G401 (cell line): ENCODE measurements around the gene SH3GL1. TPM values are rescaled to one million over a fixed set of nuclear protein-coding genes. Genes with fewer than 3 reads are reported as not detected.
A peak's percentile ranks its signal among the peaks of the same experiment; 100 is the strongest.

Experiments used
- DNase-seq: peaks from one replicate; pipeline ENCODE4 v3.0.0-alpha.2; 2015; ENCODE audit warnings: low spot score
- in situ Hi-C: cut with HindIII; loops from 2 replicates; pipeline ENCODE4 v1.10.0; 2016; ENCODE audit warnings: low sequenced_read_pairs, mixed read lengths
- total RNA-seq: library from RNA; depleted of rRNA; stranded (reverse); fragments of >200 nt; shearing (Covaris generic); gene quantifications from 2 replicates; pipeline ENCODE4 v1.2.3, GENCODE V29; 2014

Gene SH3GL1
- total RNA-seq, 1 experiment from 2014 or later, result 109 TPM

DNA sequence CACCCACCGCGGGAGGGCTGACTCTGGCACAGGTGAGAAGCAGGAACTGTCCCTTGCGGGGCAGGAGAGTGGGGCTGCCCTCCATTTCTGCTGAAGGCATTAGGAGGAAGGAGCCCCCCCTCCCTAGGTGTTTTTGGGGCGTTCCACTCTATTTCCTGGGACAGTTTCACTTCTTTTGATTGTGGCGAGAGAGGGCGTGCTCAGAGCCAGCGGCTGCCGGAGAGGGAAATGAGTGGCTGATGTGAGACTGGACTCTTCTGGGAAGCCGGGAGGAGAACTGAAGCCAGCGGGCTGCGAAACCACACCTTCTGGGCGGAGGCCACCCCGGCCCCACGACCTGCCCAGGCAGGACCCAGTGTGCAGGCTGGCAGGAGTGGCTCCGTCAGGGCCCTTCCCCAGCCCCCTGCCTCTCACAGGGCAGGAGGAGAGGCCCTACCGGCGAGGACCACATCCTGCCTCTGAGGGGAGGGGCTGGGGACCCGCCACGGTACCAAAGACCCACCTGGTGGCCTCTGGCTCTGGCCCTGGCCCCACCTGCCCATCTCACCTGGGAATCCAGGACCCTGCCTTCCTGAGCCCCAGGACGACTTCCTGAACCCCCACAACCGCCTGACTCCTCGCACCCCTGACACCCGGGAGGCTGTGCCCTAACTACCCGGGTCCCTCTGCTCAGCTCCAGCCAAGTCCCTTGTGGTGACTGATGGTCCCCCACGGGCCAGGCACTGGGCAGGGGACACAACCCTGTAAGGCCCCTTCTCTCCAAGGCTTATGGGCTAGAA is 31.0 kb downstream of the SH3GL1 start:
- in situ Hi-C loops, result no loop called here
- DNase-seq, result peak; percentile 10

DNA sequence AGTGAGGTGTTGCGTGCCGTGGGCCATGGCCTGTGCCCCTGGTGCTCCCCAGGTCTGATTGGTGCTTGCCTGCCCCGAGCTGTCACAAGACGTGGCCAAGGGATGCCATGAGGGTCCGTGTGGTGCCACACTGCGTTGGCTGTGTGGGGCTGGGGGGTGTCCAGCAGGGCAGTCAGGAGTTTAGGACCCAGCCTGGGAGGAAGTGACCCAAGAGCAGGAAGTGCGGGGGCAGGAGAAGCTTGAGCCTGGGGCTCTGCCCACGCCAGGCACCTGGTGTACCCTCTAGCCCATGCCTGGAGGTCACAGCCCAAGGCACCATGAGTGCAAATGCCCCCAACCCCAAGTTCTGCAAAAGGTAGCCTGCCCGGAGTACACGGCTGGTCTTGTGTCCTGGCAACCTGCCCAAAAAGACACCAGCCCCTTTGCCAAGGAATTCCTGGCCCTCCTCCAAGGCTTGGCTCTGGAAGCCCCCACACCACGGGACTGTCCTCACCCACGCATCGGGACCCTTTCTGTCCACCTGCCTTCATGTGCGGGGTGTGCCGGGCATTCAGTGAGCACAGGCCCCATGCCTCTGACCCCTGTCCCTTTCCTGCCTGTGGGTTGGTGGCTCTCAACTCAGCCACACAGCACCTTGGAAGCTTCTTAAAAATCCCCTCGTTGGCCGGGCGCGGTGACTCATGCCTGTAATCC is 32.1 kb downstream of the SH3GL1 start:
- no peak for DNase-seq
- in situ Hi-C loops, result no loop called here

DNA sequence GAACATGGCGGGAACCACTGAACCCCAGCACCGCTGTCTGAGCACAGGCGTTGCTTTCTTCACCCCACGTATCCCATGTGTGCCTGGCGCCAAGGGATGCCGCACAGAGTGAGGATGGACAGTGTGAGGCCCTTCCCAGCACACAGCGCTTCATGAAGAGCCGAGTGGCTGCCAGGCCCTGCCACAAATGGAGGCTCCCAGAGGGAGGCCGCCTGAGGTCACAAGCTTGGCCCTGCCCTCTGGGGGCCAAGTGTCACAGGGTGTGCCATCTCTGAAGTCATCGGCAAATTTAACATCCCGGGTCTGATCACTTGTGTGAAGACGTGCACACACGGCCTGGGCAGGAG is 32.6 kb downstream of the SH3GL1 start:
- DNase-seq, result peak; percentile 5
- in situ Hi-C loops, result no loop called here

DNA sequence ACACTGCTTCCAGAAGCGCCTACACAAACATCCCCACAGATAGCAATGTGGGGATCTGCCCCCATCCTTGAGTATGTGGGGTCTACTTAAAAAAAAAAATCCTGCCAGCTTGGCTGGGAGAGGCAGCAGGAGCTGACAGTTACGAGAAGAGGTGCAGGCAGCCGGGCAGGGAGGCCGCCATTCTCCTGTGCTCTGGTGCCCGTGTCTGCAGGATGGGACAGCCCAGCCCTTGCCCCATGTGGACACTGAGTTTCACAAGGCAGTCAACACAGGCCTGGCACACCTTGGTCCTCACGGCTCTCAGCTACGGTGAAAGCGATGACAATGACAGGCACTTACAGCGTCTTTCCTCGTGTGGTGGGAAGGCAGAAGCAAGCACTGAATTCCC is 33.0 kb downstream of the SH3GL1 start:
- DNase-seq, result no peak
- in situ Hi-C loops, result no loop called here

DNA sequence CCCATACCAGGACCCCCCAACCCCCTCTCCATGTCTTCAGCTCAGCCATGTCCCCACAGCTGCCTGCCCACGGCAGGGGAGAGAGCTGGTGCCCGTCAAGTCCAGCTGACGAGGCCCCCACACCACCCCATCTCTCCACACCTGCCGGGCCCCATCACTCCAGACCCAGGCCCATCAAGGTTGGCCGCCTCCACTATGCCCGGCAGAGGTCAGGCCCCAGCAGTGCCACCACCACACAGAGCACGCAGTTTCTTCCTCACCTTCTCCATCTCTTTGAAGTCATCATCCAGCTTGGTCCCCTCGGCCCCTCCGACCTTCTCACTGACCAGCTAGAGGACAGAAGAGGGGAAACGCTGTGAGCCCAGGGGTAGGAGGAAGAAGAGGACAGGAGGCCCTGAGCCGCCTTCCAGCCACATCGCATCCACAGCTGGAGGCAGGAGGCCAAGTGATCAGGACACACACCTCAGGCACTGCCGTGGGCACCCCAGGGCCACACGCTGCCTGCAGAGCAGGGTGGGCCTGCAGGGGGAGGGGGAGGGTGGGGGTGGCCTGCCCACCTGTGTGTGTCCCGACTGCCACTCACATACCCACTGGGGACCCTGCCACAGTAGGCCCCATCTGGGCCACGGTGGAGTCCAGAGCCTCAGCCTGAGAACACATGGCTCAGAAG is 33.5 kb downstream of the SH3GL1 start:
- DNase-seq, result no peak
- in situ Hi-C loops, result no loop called here

DNA sequence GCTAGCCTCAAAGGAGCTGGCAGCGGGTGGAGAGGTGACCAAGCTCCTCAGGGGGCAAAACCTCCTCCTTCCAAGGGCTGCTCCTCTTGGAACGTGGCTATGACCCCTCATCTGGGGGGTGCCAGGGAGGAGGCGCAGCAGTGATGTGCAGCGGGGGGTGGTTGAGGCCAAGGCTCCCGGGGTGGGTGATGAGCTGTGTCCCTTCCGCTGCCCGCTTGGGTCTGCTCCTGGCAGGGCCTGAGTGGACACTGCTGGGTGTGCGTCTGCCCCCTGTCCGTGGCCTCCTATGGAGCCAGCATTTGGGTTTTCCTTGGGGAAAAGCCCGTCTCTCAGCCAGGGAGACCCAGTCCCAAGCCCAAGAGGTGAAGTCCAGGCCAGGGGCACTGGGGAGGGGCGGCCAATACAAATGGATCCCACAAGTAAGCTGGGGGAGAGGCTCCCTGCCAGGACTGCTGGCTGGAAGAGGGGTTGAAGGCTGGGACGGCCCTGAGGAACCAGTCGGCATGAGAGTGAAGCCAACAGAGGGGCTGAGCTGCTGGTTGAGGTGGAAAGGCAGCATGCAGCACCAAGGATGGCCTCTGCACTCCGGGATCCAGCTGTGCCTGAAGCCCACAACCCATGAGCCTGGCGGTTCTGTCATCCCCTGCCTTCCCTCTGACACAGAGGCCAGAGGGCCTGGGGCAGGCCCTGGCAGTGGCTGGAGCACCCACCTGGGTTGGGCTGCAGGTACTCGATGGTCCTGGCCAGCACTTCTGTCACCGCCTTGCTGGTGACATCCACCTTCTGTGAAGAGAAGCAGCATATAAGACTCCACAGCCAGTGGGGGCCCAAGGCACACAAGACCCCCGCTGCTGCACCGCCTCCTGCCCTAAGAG is 34.3 kb downstream of the SH3GL1 start:
- in situ Hi-C loops, result no loop called here
- DNase-seq, result peak; percentile 0

GRCh38 chr19:4365341-4365740 is 35.0 kb downstream of the SH3GL1 start:
- in situ Hi-C loops, result no loop called here
- no peak for DNase-seq

- in situ Hi-C loops, result no loop called here
These were observed 36.6 kb downstream of the SH3GL1 start for GRCh38 chr19:4363571-4364304.

DNA sequence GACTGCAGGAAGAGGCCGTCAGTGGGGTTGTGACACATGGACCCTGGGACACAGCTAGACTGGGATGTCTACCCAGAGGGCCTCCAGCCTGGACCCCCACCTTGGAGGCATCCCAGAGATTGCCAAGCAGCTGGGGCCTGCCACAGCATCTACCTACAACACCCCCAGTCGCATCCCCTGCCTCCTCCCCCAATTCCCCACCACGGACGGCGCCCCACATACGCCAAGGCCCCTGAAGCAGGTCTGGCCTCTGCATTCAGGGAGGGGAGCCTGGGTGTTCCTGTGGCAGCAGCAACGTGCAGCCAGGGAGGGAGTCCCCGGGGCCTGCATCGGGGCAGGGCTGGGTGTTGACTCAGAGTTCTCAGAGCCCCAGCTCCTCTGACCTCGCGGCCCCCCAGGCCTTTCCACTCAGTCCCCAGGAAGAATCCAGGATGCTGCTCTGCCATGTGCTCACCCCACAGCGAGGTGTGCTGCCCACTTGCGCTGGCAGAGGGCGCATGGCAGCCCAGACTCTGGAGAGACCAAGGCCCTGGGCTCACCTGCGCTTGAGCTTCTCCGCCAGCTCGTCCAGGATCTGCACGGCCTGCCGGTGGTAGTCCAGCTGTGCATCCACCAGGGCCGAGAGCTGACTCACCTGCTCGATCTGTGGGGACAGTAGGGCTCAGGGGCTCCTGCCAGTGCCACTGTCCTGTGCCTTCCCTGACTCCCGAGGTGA is 37.4 kb downstream of the SH3GL1 start:
- in situ Hi-C loops, result no loop called here
- DNase-seq, result peak; percentile 82

More at GRCh38 chr19:4363571-4364304, 36.6 kb downstream of the SH3GL1 start:
- no peak for DNase-seq

- peak; percentile 66 for DNase-seq
- in situ Hi-C loops, result no loop called here
These were observed 38.1 kb downstream of the SH3GL1 start for GRCh38 chr19:4362101-4362828.

GRCh38 chr19:4361152-4362046 is 38.9 kb downstream of the SH3GL1 start:
- in situ Hi-C loops, result no loop called here
- no peak for DNase-seq

DNA sequence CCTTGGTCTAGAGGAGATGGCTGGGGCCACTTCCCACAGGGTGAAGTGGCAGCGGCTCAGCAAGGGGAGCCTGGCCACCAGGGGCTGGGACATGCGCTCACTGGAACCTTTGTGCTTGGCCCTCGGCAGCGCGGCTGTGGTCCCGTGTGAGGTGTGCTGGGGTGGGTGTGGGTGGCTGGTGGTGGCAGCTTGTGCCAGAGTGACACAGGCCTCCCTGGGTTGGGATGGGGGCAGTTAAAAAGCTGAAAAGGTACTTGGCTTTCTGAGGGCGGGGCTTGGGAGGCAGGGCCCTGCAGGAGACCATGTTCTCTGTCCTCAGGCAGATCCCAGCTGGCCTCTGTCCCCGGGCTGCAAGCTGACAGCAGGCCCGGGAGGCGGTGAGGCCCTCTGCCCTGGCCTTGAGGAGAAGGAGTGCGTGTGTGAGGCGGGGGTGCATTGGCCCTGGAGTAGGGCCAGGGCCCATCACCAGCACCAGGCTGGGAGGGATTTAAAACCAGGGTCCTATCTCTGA is 39.7 kb downstream of the SH3GL1 start:
- in situ Hi-C loops, result no loop called here
- peak; percentile 70 for DNase-seq

- DNase-seq, result no peak
- in situ Hi-C loops, result no loop called here
These were observed 40.2 kb downstream of the SH3GL1 start for GRCh38 chr19:4360081-4360569.

GRCh38 chr19:4359627-4360000 is 40.7 kb downstream of the SH3GL1 start:
- in situ Hi-C loops, result no loop called here
- no peak for DNase-seq

- in situ Hi-C loops, result no loop called here
- no peak for DNase-seq
These were observed 41.4 kb downstream of the SH3GL1 start for GRCh38 chr19:4358709-4359626.
